CD4-positive, alpha-beta T cell treated with Interleukin-12 subunit alpha and Interleukin-12 subunit beta, for 1 hour (primary cell): ENCODE measurements around the gene THBS1.

Experiments used
- DNase-seq: peaks from one replicate; pipeline ENCODE4 v3.0.0-alpha.2; 2020

The THBS1 gene

GRCh38 chr15:39641191-39641889 lies 60.5 kb downstream of the THBS1 start:
- DNase-seq, result peak; percentile 50

GRCh38 chr15:39642011-39642640 lies 61.2 kb downstream of the THBS1 start:
- no peak for DNase-seq

DNA sequence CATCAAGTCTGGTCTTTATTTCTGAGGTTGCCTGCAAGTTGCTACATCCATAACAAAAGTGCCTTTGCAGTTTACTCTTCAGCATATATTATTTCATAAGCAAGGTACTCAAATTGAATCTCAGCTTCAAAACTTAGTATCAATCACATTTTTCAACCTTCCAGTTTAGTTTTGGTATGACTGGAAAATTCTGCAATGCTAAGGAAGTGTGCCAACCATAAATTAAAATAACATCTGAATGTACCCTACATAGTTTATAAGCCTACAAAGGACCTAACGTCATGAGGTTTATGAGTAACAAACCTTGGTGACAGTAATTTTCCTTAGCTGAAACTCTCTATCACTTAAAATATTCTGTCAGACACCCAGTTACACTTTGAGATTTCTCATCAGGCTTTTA lies 62.8 kb downstream of the THBS1 start:
- no peak for DNase-seq

GRCh38 chr15:39644136-39644535 lies 63.3 kb downstream of the THBS1 start:
- DNase-seq, result no peak

DNA sequence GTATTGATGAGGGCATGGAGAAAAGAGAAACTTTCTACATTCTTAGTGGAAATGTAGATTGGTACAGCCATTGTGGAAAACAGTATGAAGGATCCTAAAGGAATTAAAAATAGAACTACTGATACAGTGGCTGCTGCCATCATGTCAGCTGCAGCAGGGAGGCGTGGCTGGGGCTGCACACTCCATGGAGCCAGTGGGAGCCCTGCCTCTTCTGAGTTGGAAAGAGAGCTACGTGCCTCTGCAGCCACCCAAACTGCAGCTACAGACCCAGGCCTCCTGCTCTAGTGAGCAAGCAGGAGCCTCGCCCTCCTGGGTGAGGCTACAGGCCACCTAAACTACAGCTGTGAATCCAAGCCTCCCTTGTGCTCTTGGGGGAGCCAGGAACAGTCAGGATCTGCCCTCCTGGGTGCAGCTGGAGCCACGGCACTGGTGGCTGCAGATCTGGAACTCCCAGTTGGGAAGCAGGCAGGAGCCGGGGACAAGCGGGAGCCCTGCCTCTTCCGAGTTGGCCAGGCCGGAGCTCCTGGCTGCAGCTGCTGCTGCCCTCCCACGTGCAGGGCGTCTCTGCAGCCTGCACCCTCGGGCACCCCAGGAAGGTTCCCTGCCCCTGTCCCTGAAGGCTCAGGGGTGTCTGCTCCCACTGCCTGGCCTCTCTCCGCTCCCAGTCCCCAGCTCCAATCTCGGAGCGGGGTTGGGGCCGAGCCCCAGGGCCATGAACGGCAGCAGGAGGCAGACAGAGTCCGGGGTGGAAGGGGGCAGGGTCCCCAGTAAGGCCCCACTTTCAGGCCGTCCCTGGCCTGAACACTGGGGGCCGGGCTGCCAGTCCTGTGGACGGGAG lies 64.5 kb downstream of the THBS1 start:
- no peak for DNase-seq

GRCh38 chr15:39645976-39646257 lies 65.0 kb downstream of the THBS1 start:
- DNase-seq, result no peak

GRCh38 chr15:39646425-39646824 lies 65.5 kb downstream of the THBS1 start:
- DNase-seq, result no peak
